Esophagus muscularis mucosa (tissue), 3 donors: Measurements from ENCODE around the gene BAIAP2.

ENCODE experiments used
- CTCF ChIP-seq, 3 experiments: fragments of 200-600 bp in 2 of 3; fragments of 450-650 bp in 1 of 3; sonication (generic) in 2 of 3; IDR thresholded peaks; one replicate each; pipeline ENCODE4 v1.5.1; 2017 to 2019; ENCODE audit warnings: antibody characterized with exemption in 3 of 3, mild to moderate bottlenecking in 2 of 3, moderate library complexity in 1 of 3
- EP300 ChIP-seq: sonication (generic); formaldehyde crosslinking; IDR thresholded peaks from one replicate; pipeline ENCODE4 v1.6.1; 2017; ENCODE audit warnings: antibody characterized with exemption

- TF ChIP-seq CTCF (IDR thresholded peaks at IDR 0.05): no peak
- TF ChIP-seq EP300: no peak
Observed at GRCh38 chr17:81036197-81036941, 1.4 kb downstream of the BAIAP2 start.
